NCI-H345 treated with DMSO at 0.1 percent for 48 hours (cell line): ENCODE results near the gene PFN2.
A peak's percentile ranks its signal among the peaks of the same experiment; 100 is the strongest.
"Not testable (repeated sequence)": the region's sequence is repeated elsewhere in the genome, so short reads cannot be mapped to it uniquely, and the experiment has no call there.

Source experiments
- DNase-seq: peaks from one replicate; lab custom pipeline; 2025; ENCODE audit not compliant: unreplicated experiment; lab: John Stamatoyannopoulos, UW

Gene PFN2

GRCh38 chr3:149969110-149969939 is 1.4 kb downstream of the PFN2 start:
- DNase-seq, result peak; percentile 42

- no peak for DNase-seq
Observed at GRCh38 chr3:149968216-149968615, 2.5 kb downstream of the PFN2 start.

GRCh38 chr3:149967086-149967685 is 3.5 kb downstream of the PFN2 start:
- DNase-seq, result peak; percentile 8

- DNase-seq, result no peak
Observed at GRCh38 chr3:149965278-149965677, 5.4 kb downstream of the PFN2 start.

GRCh38 chr3:149964291-149964690 is 6.4 kb downstream of the PFN2 start:
- DNase-seq, result no peak

GRCh38 chr3:149963485-149963884 is 7.2 kb downstream of the PFN2 start:
- no peak for DNase-seq

- no peak for DNase-seq
Observed at GRCh38 chr3:149959443-149959842, 11.3 kb downstream of the PFN2 start.

- DNase-seq, result no peak
Observed at GRCh38 chr3:149958171-149958796, 12.4 kb downstream of the PFN2 start.

- DNase-seq, result no peak
Observed at GRCh38 chr3:149957361-149958125, 13.2 kb downstream of the PFN2 start.

- no peak for DNase-seq
Observed at GRCh38 chr3:149955449-149955848, 15.2 kb downstream of the PFN2 start.

- DNase-seq, result no peak
Observed at GRCh38 chr3:149954812-149955211, 15.9 kb downstream of the PFN2 start.

GRCh38 chr3:149949181-149949580 is 21.5 kb downstream of the PFN2 start:
- no peak for DNase-seq

- no peak for DNase-seq
Observed at GRCh38 chr3:149947231-149947630, 23.5 kb downstream of the PFN2 start.

- not testable (repeated sequence) for DNase-seq
Observed at GRCh38 chr3:149943966-149944365, 26.7 kb downstream of the PFN2 start.

GRCh38 chr3:149942409-149942808 is 28.3 kb downstream of the PFN2 start:
- no peak for DNase-seq

GRCh38 chr3:149941946-149942345 is 28.7 kb downstream of the PFN2 start:
- DNase-seq, result no peak

- no peak for DNase-seq
Observed at GRCh38 chr3:149941186-149941585, 29.5 kb downstream of the PFN2 start.

- not testable (repeated sequence) for DNase-seq
Observed at GRCh38 chr3:149938392-149939055, 32.2 kb downstream of the PFN2 start.

- peak; percentile 6 for DNase-seq
Observed at GRCh38 chr3:149936812-149937230, 33.9 kb downstream of the PFN2 start.

GRCh38 chr3:149934524-149934923 is 36.2 kb downstream of the PFN2 start:
- no peak for DNase-seq

GRCh38 chr3:149933858-149934257 is 36.8 kb downstream of the PFN2 start:
- DNase-seq, result no peak
